WERI-Rb-1 (cell line): Measurements from ENCODE around the gene ZNF609.
A peak's percentile ranks its signal among the peaks of the same experiment; 100 is the strongest.

Source experiments
- DNase-seq: peaks from one replicate; pipeline ENCODE4 v3.0.0-alpha.2; 2020
- H3K27ac ChIP-seq: fragments of 250-450 bp; sonication (Bioruptor Pico); 2 replicates; pipeline ENCODE4 v1.5.1; 2020; ENCODE audit warnings: mild to moderate bottlenecking, moderate library complexity
- H3K27me3 ChIP-seq: fragments of 250-450 bp; sonication (Bioruptor Pico); 2 replicates; pipeline ENCODE4 v1.5.1; 2021; ENCODE audit warnings: mild to moderate bottlenecking, low read depth, moderate library complexity; ENCODE audit not compliant: insufficient read depth, severe bottlenecking
- H3K36me3 ChIP-seq: fragments of 250-450 bp; sonication (Bioruptor Pico); 2 replicates; pipeline ENCODE4 v1.5.1; 2020; ENCODE audit warnings: mild to moderate bottlenecking, moderate library complexity
- H3K4me3 ChIP-seq: 2 replicates; pipeline ENCODE4 v1.5.1; 2011; ENCODE audit warnings: low read depth, mild to moderate bottlenecking, control low read depth, low read length
- H3K9me3 ChIP-seq: fragments of 250-450 bp; sonication (Bioruptor Pico); 2 replicates; pipeline ENCODE4 v1.5.1; 2021; ENCODE audit warnings: mild to moderate bottlenecking, moderate library complexity; ENCODE audit not compliant: severe bottlenecking
- TF ChIP-seq, protein P1 (sequence below): IDR thresholded peaks from 2 replicates; pipeline ENCODE4 v1.5.1; 2011; ENCODE audit warnings: low read depth, mild to moderate bottlenecking, control low read depth, inconsistent platforms, low read length

The ZNF609 gene

GRCh38 chr15:64443016-64443415 lies 17.4 kb upstream of the ZNF609 start:
- DNase-seq: no peak
- TF ChIP-seq, protein P1, sequence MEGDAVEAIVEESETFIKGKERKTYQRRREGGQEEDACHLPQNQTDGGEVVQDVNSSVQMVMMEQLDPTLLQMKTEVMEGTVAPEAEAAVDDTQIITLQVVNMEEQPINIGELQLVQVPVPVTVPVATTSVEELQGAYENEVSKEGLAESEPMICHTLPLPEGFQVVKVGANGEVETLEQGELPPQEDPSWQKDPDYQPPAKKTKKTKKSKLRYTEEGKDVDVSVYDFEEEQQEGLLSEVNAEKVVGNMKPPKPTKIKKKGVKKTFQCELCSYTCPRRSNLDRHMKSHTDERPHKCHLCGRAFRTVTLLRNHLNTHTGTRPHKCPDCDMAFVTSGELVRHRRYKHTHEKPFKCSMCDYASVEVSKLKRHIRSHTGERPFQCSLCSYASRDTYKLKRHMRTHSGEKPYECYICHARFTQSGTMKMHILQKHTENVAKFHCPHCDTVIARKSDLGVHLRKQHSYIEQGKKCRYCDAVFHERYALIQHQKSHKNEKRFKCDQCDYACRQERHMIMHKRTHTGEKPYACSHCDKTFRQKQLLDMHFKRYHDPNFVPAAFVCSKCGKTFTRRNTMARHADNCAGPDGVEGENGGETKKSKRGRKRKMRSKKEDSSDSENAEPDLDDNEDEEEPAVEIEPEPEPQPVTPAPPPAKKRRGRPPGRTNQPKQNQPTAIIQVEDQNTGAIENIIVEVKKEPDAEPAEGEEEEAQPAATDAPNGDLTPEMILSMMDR: no peak
- Histone ChIP-seq H3K9me3 (no peaks in the 10 kb centered on the region), H3K27me3 (no peaks in the 10 kb centered on the region), H3K27ac (peak overlapping the region; percentile 49), H3K36me3 (peaks cover 8% of the 10 kb centered on the region), H3K4me3 (no peak overlapping the region)

DNA sequence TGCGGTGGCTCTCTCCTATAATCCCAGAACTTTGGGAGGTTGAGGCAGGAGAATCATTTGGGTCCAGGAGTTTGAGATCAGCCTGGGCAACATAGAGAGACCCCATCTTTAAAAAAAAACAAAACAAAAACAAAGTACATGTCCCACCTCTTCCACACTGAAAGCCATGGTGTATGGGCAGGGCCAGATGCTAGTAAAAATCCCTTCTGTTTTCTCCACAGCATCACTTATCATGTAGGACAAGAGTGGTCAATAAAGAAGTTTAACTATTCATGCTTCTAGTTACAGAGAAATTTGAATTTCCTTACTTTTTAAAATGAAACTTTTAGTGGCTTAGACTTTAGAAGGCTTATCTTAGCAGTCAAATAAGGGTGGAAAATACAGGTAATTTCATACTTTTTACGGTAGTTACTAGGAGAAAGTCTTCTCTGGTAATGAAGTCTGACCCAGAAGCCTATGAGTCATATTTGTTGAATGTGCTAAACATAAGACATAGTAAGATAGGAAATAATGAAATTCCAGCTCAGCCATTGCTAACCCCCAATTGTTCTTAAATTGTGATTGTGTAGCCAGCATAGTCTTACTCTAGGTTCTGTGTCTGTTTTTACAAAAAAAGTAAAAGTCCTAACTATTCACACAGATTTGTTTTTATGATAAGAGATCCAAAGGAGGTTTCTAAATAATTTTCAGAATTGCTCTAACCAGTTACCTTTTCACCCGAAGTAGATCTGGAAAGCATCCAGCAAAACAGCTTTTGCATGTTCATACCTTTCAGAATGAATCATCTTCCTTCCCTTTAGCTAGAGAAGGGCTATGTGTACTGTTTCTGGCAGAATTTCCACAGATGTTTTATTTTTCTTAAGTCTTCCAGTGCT lies 16.4 kb upstream of the ZNF609 start:
- no peak overlapping the region for H3K4me3 ChIP-seq
- TF ChIP-seq, protein P1: no peak
- peak overlapping the region; percentile 49 for H3K27ac ChIP-seq
- DNase-seq: no peak
- H3K36me3 ChIP-seq: peaks cover 11% of the 10 kb centered on the region
- no peaks in the 10 kb centered on the region for H3K27me3 ChIP-seq
- no peaks in the 10 kb centered on the region for H3K9me3 ChIP-seq

- Histone ChIP-seq H3K36me3 (peaks cover 11% of the 10 kb centered on the region), H3K27ac (no peak overlapping the region), H3K4me3 (no peak overlapping the region), H3K27me3 (no peaks in the 10 kb centered on the region), H3K9me3 (no peaks in the 10 kb centered on the region)
- DNase-seq: no peak
- TF ChIP-seq, protein P1: no peak
Measured at GRCh38 chr15:64444836-64445235, 15.5 kb upstream of the ZNF609 start.

DNA sequence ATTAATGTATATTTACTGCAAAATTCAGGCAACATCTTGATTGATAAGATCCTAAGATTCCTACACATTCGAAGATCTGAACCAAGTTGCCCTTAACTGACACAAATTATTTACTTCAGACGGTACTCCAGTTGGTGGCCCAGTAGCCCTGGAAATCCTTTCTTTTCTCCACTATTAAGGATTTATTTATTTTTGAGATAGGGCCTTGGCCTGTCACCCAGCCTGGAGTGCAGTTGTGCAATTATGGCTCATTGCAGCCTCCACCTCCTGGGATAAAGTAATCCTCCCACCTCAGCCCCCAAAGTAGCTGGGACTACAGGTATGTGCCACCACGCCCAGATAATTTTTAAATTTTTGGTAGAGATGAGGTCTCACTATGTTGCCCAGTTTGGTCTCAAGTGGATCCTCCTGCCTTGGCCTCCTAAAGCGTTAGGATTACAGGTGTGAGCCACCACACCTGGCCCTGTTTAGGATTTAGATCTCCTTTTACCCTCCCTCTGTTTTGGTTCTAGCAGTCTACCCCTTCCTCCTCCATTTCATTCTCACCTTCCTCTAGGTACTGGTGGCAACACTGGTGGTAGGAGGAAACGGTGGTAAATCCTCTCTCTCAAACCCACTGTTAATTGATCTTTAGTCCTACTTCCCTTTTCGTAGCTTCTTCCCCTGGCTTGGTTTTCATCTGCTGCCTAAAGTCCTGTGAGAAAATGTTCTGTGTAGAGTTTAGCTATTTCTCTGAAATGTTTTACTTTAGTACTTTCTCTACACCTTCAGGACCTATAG lies 12.7 kb upstream of the ZNF609 start:
- Histone ChIP-seq H3K27ac (no peak overlapping the region), H3K27me3 (no peaks in the 10 kb centered on the region), H3K36me3 (peaks cover 11% of the 10 kb centered on the region), H3K9me3 (no peaks in the 10 kb centered on the region), H3K4me3 (no peak overlapping the region)
- TF ChIP-seq, protein P1: no peak
- no peak for DNase-seq

GRCh38 chr15:64452988-64453688 lies 7.2 kb upstream of the ZNF609 start:
- DNase-seq: peak; percentile 43
- Histone ChIP-seq H3K9me3 (no peaks in the 10 kb centered on the region), H3K27ac (peak overlapping the region; percentile 23)

More at GRCh38 chr15:64452988-64453688, 7.2 kb upstream of the ZNF609 start:
- TF ChIP-seq, protein P1: no peak
- Histone ChIP-seq H3K27me3 (no peaks in the 10 kb centered on the region), H3K4me3 (no peak overlapping the region), H3K36me3 (peaks cover 4% of the 10 kb centered on the region)
